Stimulated activated CD4-positive, alpha-beta T cell treated with anti-CD3 and anti-CD28 coated beads, TNF-alpha, amount 100 ng/mL, for 4 hours (primary cell): ENCODE results near the gene NELFB.

Experiments
- DNase-seq, 3 experiments: peaks; one replicate each; pipeline ENCODE4 v3.0.0-alpha.2; 2020; ENCODE audit warnings: low read depth in 3 of 3

The NELFB gene

DNA sequence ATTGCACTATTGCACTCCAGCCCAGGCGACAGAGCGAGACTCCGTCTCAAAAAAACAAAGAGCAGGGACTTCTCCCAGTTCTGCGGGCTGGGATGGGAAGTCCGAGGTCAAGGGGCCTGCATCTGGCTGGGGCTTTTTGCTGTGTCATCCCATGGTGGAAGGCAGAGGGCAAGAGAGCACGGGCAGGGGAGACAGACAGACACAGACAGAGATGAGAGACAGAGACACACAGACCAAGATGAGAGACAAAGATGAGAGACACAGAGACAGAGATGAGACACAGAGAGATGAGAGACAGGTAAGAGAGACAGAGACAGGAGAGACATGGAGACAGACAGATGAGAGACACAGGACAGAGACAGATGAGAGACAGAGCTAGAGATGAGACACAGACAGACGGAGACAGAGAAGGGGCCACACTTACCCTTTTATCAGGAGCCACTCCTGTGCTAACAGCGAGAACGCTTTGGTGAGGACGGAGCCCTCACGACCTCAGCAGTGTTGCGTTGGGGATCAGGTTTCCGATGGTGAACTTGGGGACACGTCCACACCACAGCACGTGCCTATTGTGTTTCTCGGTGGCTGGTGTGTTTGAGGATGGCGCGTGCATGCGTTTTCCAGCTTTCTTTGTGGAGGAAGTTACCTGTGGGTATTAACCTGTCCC, 13.5 kb downstream of the NELFB start:
- no peak for DNase-seq

DNA sequence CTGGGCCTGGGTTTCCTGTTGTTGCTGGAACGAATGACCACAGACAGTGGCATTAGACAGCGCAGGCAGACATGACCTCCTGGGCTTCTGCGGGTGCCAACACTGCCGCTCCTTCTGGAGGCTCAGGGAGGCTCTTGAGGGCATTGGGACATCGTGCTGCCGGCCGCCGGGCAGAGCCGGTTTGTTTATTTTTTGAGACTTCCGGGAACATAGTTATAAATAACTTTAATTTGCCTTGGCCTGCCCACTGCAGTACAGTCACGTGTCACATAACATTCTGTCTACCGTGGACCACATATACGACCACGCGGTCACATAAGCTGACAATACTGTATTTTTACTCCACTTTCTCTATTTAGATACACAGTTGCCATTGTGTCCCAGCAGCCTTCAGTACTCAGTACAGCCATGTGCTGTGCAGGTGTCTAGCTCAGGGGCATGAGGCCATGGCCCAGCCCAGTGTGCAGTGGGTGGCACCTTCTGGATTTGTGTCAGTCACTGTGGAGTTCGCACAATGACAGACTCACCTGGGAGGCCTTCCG, 14.2 kb downstream of the NELFB start:
- DNase-seq: no peak

DNA sequence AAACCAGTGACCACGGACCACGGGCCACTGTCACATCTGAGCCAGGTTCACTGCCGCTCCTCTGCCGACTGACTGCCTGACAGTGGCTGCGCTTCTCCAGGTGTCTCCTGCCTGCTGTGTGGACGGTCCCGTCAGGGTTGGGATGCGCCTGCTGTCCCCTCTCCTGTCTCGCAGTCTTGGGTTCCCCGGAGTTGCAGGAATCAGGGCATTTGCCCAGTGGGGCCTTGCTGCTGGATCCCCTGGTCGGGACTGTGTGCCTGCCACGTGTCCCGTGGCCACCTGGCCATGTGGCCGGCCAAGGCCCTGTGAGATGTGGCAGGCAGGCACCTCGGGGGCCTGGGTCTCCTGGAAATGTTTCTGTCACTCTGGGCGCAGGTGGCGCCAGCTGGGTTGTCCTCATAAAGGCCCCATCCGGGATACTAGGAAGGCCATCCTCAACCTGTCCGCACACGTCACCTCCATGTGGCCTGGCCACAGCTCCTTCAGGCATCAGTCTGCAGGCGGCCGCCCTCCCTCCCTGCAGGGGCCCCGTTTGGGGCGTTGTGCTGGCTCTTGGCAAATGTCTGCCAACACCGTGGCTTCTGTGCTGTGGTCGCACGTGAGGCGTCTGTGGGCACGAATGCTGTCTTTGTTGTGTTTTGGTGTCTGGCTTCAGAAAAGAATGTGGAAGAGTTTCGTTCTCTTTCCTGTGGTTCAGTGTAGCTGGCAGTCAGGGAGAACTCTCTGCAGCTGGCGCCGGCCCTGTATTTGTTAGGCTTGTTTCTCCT, 16.0 kb downstream of the NELFB start:
- DNase-seq: no peak

DNA sequence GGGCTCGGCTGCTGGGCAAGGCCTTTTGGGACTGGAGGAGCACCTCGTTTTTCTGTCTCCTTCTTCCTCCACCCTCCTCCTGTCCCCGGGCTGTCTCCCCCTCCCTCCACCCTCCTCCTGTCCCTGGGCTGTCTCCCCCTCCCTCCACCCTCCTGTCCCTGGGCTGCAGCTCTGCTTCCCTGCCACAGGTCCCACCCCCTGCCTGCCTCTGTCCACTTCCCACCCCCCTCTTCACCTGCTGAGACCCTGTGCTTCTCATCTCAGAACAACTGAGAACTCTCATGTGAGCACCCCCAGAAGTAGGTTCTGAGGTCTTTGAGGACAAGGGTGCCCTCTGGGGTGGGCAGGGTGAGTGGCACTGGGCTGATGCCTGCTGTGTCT, 16.6 kb downstream of the NELFB start:
- no peak for DNase-seq

DNA sequence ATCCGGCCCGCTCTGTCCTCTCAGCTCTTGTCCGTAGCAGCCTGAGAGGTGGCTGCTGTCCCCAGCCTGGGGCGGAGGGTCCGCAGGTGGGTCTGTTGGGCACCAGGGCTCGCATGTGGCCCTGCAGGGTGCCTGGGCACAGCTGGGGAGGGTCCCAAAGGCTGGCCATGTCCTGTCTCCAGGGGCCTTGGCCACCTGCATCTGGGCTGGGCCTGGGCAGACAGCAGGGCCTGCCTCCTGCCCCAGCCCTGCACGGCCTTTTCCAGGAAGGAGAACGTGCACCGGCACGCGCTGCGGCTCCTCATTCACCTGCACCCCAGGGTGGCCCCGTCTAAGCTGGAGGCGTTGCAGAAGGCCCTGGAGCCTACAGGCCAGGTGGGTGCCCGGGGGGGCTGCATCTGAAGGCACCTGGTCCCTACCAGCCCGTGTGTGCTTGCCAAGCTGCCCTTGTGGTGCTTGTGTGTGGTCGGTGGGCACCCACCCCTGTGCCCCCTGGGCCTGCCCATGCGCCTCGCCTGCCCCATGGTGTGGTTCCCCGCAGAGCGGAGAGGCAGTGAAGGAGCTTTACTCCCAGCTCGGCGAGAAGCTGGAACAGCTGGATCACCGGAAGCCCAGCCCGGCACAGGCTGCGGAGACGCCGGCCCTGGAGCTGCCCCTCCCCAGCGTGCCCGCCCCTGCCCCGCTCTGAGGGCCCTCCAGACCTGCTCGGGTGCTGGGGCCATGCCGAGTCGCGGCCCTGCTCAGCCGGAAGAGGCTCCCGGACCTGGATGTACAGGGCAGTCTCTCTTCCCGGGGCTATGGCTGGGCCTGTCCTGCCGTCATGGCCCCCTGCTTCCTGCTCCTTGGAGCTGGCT, 17.3 kb downstream of the NELFB start:
- DNase-seq: no peak

DNA sequence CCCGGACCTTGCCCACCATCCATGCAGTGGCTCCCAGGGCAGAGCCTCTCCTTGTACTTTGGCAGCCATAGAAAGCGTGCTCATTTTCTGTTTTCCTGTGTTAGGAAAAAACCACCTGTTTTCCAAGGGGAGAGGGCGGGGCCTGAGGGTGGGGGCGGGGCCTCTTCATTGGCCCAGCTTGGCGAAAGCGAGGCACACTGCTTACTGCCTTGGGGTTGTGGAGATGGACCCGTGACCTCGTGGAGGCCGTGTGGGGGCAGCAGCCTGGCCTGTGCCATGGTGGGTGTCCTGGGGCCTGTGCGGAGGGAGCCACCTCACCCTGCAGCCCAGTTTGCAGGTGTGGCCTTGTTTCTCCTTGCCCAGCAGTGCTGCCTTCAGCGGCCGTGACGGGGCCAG, 18.0 kb downstream of the NELFB start:
- DNase-seq: no peak

DNA sequence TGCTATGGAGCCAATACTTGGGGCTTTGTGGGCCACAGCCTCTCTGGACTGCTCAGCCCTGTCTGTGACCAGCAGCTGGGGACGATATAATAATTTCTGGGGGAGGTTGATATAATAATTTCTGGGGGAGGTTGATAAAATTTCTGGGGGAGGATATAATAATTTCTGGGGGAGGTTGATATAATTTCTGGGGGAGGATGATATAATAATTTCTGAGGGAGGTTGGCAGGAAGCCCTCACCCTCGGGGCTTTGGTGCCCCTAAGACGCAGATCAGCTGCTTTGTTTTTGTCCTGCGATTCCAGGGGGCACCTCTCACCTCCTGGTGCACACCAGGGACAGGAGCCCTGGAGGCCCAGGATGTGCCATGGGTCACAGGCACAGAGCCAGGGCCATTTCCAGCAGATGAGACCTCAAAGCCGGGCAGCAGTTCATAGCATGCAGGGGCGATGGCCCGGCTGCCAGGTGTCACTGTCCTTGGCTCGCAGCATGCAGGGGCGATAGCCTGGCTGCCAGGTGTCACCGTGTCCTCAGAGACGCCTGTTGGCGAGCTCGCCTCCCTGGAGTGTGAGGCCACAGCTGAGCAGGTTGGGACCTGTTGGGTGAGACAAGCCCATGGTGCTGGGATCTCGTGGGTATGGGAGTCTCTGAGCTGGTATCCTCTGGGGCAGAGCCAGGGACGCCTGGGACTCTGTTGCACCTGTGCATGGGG, 18.6 kb downstream of the NELFB start:
- no peak for DNase-seq

DNA sequence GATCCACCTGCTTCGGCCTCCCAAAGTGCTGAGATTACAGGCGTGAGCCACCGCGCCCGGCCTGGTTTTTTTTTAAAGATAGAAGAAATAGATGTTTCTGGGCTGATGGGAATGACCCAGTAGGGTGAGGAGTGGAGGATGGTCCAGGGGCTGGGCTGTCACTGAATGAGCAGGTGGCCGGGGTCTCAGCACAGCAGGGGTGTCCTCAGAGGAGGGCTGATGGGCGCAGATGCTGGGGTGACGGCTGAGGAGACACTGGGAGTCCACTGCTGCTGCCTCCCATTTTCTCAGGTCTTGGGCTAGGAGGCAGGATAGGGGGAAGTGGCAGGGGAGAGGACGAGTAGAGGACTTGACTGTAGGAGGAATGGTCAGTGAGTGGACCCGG, 20.1 kb downstream of the NELFB start:
- no peak for DNase-seq

DNA sequence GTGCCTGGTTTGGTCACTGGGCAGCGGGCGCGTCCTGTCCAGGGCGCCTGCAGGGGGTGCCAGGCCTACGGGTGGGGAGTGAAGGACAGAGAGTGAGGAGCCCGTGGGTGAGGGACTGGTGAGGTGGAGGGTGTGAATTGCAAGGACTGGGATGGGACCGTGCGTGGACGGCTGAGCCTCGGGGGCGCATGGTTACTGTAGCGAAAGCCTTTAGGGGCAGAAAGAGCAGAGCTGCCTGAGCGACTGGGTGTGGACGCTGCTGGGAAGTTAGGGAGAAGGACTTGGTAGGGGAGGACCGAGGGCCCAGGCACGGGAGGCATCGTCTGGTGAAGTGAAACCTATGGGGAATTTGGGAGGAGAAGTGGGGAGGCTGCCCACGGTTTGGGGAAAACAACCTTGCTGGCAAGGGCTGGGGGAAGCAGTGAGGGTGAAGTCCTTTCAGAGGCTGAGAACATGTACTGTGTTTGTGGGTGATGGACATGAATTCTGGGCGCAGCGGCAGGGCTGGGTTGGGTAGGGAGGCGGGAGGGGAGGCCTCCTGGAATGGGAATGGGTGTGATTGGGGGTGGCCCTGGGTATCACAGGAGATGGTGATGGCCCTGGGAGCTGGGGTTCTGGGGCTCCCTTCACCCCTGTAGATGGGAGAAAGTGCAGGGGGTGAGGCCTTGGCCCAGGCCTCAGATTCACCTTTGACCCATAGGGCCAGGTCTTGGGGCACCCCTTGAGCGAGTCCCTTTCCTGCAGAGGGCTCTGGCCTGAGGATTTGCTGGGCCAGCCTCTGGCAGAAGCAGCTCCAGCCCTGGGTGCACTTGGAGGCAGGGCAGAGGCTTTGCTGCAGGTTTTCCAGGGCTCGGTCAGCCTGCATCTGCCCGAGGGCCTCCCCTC, 20.7 kb downstream of the NELFB start:
- DNase-seq: no peak

DNA sequence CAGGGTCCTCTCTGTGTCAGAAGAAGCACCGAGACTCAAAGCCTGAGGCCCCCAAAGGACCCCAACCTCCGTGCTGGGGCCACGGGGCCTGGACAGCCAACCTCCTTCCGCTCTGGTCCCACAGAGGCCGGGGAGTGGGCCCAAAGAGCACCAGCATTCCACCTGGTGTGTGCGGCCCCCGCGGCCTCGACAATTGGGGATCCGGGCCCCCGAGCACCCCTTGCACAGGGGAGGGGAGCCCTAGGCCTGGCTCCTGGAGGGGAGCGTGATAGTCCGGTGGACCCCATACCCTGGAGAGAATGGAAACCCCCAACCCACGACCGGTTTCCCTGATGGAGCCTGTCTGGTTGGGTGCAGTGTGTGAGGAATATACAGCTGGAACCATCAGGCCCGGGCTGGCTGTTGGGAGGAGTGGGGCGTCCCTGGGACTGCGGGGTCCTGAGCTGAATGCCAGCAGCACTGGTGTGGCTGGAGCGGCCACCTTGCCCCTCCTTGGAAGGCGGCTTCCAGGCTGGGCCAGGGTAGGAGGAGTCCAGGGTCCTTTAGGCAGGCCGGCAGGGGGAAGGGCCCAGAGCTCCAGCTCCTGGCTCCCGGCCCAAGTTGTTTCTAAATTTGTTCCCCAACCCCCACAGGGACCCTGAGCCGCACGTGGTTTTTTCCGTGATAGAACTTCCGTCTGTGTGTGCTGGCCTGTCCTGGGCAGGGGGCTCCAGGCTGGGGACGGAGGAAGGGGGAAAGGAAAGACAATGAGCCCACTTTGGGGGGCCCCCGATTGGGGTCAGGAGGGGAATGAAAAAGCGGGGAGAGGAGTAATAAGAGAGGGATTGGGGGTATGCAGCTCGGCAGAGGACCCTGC, 21.6 kb downstream of the NELFB start:
- no peak for DNase-seq

DNA sequence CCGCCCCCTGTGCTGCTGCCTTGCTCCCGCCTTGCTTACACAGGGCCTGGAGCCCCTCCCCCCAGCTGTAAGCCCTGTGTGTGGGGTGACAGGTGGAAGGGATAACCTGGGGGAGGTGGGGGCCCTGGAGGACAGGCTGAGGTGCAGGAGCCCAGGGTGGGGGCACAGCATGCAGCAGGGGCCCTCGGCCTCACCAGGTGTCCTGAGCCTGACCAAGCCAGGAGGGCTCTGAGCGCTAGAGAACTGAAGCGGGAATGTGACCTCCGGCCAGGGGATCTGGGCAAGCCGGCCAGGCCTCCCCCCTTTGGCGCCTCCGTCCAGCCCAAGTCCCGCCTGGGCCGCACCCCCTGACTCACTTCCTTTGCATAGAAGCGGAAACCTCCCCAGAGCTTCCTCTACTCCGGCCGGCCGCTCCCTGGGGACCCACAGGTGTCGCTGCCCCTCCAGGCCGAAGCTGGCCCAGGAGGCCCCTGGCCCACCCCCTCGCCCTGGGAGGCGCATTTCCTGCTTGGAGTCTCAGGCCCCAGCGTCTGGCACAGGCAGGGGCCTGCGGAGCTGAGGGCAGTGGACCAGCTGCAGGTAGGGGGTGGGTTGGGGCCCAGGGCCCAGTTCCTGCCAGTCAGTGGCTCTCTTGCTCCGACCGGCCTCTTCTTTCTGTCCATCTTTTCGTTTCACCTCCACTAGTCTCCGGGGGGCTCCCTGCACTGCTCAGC, 22.4 kb downstream of the NELFB start, which contains the start of gene TOR4A:
TOR4A (plus strand) TSS at position 398 of the 713 bp plus-strand sequence. CDS start 964 bp downstream, outside the sequence.
- no peak for DNase-seq

DNA sequence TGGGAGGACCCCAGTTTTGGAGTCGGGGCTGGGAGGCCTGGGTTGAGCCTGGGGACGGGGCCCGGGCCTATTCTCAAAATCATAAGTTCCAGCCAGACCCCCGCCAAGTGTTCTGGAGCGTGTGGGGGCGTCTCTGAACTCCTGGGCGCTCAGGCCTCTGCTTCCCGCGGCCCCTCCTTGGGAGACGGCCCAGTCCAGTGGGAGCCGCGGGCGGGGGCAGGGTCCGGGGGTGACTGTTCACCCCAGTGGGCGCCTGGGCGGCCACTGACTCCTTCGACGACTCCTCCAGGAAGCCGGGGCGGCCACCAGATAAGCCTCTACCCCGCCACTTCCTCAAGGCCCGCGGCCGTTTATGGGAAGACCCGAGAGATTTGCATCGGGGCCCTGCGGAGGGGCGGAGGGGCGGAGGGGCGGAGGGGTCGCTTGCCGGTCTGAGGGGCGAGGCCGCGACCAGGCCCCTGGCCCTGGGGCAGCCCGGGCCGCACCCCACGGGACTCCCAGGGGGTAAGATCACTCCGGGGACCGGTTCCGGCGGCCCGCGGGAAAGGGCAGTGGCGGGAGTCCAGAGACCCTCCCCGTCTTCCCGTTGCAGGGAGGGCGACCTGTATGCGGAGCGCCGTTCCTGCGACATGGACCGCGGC, 23.1 kb downstream of the NELFB start:
- DNase-seq: no peak

DNA sequence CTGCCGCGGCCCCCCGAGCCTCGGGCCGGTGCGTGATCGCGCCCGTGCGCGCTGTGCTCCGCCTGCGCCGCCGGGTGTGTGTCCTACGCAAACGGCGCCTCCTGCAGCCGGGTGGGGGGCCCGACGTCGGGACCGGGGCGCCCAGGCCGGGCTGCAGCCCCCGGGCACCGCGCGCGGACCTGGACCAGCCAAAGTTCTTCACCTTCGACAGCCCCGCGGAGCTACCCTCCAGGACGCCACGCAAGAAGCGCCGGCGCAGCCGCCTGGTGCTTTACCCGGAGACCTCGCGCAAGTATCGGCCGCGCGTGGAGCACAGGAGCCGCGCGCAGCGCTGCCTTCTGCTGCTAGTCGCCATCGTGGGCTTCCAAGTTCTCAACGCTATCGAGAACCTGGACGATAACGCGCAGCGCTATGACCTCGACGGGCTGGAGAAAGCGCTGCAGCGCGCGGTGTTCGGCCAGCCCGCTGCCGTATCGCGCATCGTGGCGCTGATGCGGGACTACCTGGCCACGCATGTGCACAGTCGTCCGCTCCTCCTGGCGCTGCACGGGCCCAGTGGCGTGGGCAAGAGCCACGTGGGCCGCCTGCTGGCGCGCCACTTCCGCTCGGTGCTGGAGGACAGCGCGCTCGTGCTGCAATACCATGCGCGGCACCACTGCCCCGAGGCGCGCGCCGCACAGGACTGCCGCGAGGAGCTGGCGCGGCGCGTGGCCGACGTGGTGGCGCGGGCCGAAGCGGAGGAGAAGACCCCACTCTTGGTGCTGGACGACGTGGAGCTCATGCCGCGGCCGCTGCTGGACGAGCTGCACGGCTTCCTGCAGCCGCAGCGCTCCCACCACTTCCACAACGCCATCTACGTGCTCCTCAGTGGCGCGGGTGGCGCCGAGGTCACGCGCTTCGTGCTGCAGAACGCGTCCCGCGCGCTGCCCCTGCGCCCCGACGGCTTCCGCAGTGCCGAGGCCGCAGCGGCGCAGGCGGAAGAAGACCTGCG, 23.9 kb downstream of the NELFB start:
- DNase-seq: no peak

DNA sequence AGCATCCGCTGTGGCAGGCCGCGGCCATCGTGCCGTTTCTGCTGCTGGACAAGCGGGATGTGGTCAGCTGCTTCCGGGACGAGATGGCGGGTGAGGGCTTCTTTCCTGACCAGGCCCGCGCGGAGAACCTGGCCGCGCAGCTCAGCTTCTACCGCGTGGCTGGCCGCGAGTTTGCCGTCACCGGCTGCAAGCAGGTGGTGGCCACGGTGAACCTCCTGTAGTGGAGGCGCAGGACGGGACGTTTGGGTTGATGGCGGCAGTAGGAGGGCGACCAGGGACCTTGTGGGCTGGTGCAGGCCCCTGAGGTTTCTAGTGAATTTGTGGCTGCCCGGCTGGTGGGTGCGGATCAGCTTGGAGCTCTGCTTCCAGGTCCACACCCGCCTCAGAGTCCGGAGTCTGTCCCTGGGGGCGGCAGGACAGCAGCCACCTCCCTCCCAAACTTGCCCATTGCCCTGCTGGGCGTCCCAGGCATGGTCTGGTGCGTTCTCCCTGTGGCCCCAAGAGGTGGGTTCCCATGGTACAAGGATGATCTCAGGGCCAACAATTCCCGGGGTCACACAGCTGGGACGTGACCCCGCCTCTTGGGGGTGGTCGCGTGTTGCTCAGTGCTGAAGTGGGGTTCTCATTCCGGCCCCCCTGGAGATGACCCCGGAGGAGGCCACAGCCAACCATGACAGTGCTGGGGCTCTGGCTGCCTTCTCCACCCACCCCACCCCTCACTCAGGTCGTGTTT, 24.8 kb downstream of the NELFB start:
- DNase-seq: no peak

DNA sequence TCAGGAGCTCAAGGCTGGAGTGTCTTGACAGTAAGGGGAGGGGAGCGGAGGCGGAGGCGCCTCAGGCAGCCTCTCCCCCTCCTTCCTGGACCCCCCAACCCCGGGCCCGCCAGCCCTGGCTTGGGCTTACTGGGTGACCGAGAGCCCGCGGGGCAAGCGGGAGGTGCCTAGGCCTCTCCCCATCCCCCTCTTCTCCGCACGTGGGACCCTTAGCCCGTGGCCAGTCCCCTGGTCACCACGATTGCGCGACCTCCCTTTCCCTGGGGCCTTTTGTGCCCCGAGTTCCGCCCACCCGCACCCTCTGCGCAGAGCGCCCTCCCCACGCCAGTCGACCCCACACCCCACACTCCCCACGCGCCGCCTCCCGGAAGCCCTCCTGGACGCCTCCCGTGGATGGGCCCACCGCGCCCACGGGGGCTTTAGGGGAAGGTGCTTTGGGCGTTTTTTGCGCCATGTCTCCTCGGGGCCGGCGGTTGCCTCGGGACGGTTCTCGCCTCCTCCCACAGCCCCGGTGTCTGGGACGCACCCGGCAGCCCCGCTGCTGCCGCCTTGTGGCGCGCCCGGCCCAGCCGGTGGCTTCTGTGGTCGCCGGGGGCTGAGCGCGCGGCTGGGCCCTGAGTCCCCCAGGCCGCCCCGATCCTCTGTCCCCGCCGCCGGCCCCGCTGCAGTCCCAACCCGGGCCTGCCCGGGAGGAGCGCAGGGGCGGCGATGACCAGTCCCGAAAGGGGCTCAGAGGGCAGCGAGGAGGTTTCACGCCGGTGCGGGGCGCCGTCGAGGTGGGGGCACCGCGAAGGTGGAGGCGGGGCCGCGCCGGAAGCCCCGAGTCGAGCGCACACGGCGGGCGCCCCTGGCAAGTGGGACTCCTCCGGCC, 25.6 kb downstream of the NELFB start:
- no peak for DNase-seq
